WTC11 (cell line): Measurements from ENCODE around the gene OSBPL9. TPM values are rescaled to one million over a fixed set of nuclear protein-coding genes. Genes with fewer than 3 reads are reported as not detected.

Experiments
- ATAC-seq: fragments of 200-7000 bp; cut with Tn5 transposase; 2 replicates; pipeline ENCODE4 v1.10.0; 2021; ENCODE audit warnings: mild to moderate bottlenecking, moderate library complexity
- CTCF ChIA-PET: fragments of 300-600 bp; sonication (Branson Sonifier 250); formaldehyde crosslinking; loops from one replicate; lab custom pipeline; 2021; ENCODE audit warnings: antibody characterized with exemption; lab: Charles Lee
- POLR2A ChIA-PET: fragments of 350-600 bp; sonication (Branson Sonifier 250); formaldehyde crosslinking; loops from one replicate; lab custom pipeline; 2021; ENCODE audit warnings: antibody characterized with exemption; lab: Charles Lee
- DNase-seq: peaks from one replicate; pipeline ENCODE4 v3.0.0; 2021; ENCODE audit warnings: low spot score
- H3K27ac Mint-ChIP-seq: 2 replicates; pipeline ENCODE4 v1.8.0; 2021; ENCODE audit warnings: mixed read lengths
- H3K27me3 Mint-ChIP-seq: 2 replicates; pipeline ENCODE4 v1.8.0; 2021; ENCODE audit warnings: low read depth, mild to moderate bottlenecking, moderate library complexity, mixed read lengths
- H3K36me3 Mint-ChIP-seq: 2 replicates; pipeline ENCODE4 v1.8.0; 2021; ENCODE audit warnings: mixed read lengths
- H3K4me1 Mint-ChIP-seq: 2 replicates; pipeline ENCODE4 v1.8.0; 2022; ENCODE audit warnings: mixed read lengths
- H3K4me3 Mint-ChIP-seq: 2 replicates; pipeline ENCODE4 v1.8.0; 2021; ENCODE audit warnings: mild to moderate bottlenecking, moderate library complexity, mixed read lengths
- H3K9me3 Mint-ChIP-seq: 2 replicates; pipeline ENCODE4 v1.8.0; 2021; ENCODE audit warnings: mixed read lengths
- AFF4 ChIP-seq: sonication (generic); formaldehyde crosslinking; IDR thresholded peaks from 2 replicates; pipeline ENCODE4 v1.8.1; 2023; ENCODE audit warnings: mild to moderate bottlenecking, missing genetic modification reagents, borderline replicate concordance
- AR ChIP-seq: fragments of 250-450 bp; sonication (Bioruptor Pico); IDR thresholded peaks from 2 replicates; pipeline ENCODE4 v1.9.0; 2021; ENCODE audit warnings: mild to moderate bottlenecking
- ARID4B ChIP-seq: sonication (generic); formaldehyde crosslinking; IDR thresholded peaks from 2 replicates; pipeline ENCODE4 v1.8.0; 2023; ENCODE audit warnings: missing genetic modification reagents, mild to moderate bottlenecking, borderline replicate concordance
- E2F5 ChIP-seq: sonication (generic); formaldehyde crosslinking; IDR thresholded peaks from 2 replicates; pipeline ENCODE4 v1.8.1; 2022; ENCODE audit warnings: mild to moderate bottlenecking, moderate library complexity, missing genetic modification reagents
- FOXP1 ChIP-seq: sonication (generic); formaldehyde crosslinking; IDR thresholded peaks from 2 replicates; pipeline ENCODE4 v1.8.0; 2022; ENCODE audit warnings: missing genetic modification reagents, mild to moderate bottlenecking, moderate library complexity, borderline replicate concordance
- GABPB1 ChIP-seq: sonication (generic); formaldehyde crosslinking; IDR thresholded peaks from 2 replicates; pipeline ENCODE4 v1.8.1; 2023; ENCODE audit warnings: mild to moderate bottlenecking, missing genetic modification reagents
- HMGXB4 ChIP-seq: sonication (generic); formaldehyde crosslinking; IDR thresholded peaks from 2 replicates; pipeline ENCODE4 v1.8.1; 2023; ENCODE audit warnings: mild to moderate bottlenecking, moderate library complexity, missing genetic modification reagents
- MAX ChIP-seq: sonication (generic); formaldehyde crosslinking; IDR thresholded peaks from 2 replicates; pipeline ENCODE4 v1.8.0; 2022; ENCODE audit warnings: mild to moderate bottlenecking, missing genetic modification reagents
- MLX ChIP-seq: sonication (generic); formaldehyde crosslinking; IDR thresholded peaks from 2 replicates; pipeline ENCODE4 v1.8.1; 2023; ENCODE audit warnings: mild to moderate bottlenecking, missing genetic modification reagents, moderate library complexity
- NFE2L1 ChIP-seq: sonication (generic); formaldehyde crosslinking; IDR thresholded peaks from 2 replicates; pipeline ENCODE4 v1.8.1; 2023; ENCODE audit warnings: missing genetic modification reagents
- NR3C1 ChIP-seq: sonication (generic); formaldehyde crosslinking; conservative IDR thresholded peaks from 2 replicates; pipeline ENCODE4 v1.8.1; 2023; ENCODE audit warnings: low read depth, mild to moderate bottlenecking, missing genetic modification reagents
- SP1 ChIP-seq: sonication (generic); formaldehyde crosslinking; conservative IDR thresholded peaks from 2 replicates; pipeline ENCODE4 v1.8.1; 2022; ENCODE audit warnings: missing genetic modification reagents
- TP53 ChIP-seq: sonication (generic); formaldehyde crosslinking; IDR thresholded peaks from 2 replicates; pipeline ENCODE4 v1.8.1; 2023; ENCODE audit warnings: mild to moderate bottlenecking, missing genetic modification reagents
- ZNF512 ChIP-seq: sonication (generic); formaldehyde crosslinking; IDR thresholded peaks from 2 replicates; pipeline ENCODE4 v1.8.1; 2022; ENCODE audit warnings: missing genetic modification reagents, borderline replicate concordance
- ZSCAN18 ChIP-seq: fragments of 250-450 bp; sonication (Bioruptor Pico); IDR thresholded peaks from 2 replicates; pipeline ENCODE4 v2.1.2; 2022; ENCODE audit warnings: mild to moderate bottlenecking, moderate library complexity
- total RNA-seq: library from RNA; stranded (reverse); gene quantifications from 3 replicates; pipeline ENCODE4 v1.2.3, GENCODE V29; 2021

OSBPL9 gene
- total RNA-seq, 1 experiment from 2014 or later, result 55.6 TPM

- TF ChIP-seq E2F5 (CRISPR knock-in tag) (no peak), GABPB1 (CRISPR knock-in tag) (no peak), AR (CRISPR knock-in tag) (no peak), ARID4B (no peak), NR3C1 (CRISPR knock-in tag) (no peak), TP53 (CRISPR knock-in tag) (no peak)
- TF ChIP-seq, all 79 proteins: peak for 0
These were observed 109.8 kb downstream of the OSBPL9 start (continued) for GRCh38 chr1:51726544-51727225.

GRCh38 chr1:51727366-51727765 is 110.5 kb downstream of the OSBPL9 start:
- ATAC-seq (no peak), DNase-seq (no peak)
- ChIA-PET CTCF (interaction anchor here (0.6 kb wide), 1 partner anchor 397 kb away, joined by 4 read pairs; no protein-coding TSS in a partner anchor), POLR2A (no interaction called here)
- H3K9me3 Mint-ChIP-seq, result no peaks in the 10 kb centered on the region
- H3K27me3 Mint-ChIP-seq, result no peaks in the 10 kb centered on the region
- H3K36me3 Mint-ChIP-seq, result no peaks in the 10 kb centered on the region
- H3K4me1 Mint-ChIP-seq, result peaks cover 16% of the 10 kb centered on the region
- no peak overlapping the region for H3K27ac Mint-ChIP-seq
- no peak overlapping the region for H3K4me3 Mint-ChIP-seq
- TF ChIP-seq HMGXB4 (no peak), ZSCAN18 (CRISPR knock-in tag) (no peak), MLX (CRISPR knock-in tag) (no peak), ZNF512 (no peak), SP1 (CRISPR knock-in tag) (no peak), FOXP1 (CRISPR knock-in tag) (no peak), NFE2L1 (CRISPR knock-in tag) (no peak), MAX (CRISPR knock-in tag) (no peak), AFF4 (CRISPR knock-in tag) (no peak)
